ENCODE results near the gene CARMIL1. TPM values are rescaled to one million over a fixed set of nuclear protein-coding genes. Genes with fewer than 3 reads are reported as not detected.

CARMIL1 gene
- polyA plus RNA-seq, 4 donors, result 35.3 to 74.5 (median 47.2) TPM

DNA sequence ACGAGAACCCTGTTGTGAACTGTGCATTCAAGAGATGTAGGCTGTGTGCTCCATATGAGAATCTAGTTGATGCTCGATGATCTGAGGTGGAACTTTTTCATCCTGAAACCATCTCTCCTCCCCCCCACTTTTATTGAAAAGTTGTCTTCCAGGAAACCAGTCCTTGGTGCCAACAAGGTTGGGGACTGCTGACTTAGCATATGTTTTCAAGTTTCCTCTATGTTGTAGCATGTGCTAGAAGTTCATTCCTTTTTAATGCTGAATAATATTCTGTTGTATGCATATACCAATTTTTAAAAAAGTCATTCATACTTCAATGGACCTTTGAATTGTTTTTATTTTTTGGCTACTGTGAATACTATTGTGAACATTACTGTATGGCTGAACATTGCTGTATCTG lies 27.2 kb downstream of the CARMIL1 start:
- Histone ChIP-seq H3K4me3 (ENCODE audit: low read depth in 1 of 3, low read length in 3 of 3) (no peak overlapping the region), H3K9me3 (ENCODE audit: control insufficient read depth in 2 of 2, insufficient read depth in 1 of 2, low read depth in 1 of 2, low read length in 1 of 2) (no peaks in the 10 kb centered on the region), H3K36me3 (ENCODE audit: control insufficient read depth in 3 of 3, insufficient read depth in 2 of 3, low read depth in 1 of 3, low read length in 3 of 3) (no peaks in the 10 kb centered on the region), H3K27ac (ENCODE audit: low read depth in 1 of 3, low read length in 2 of 3) (no peak overlapping the region), H3K27me3 (ENCODE audit: control insufficient read depth in 3 of 3, insufficient read depth in 3 of 3, low read length in 3 of 3) (no peaks in the 10 kb centered on the region), H3K4me1 (ENCODE audit: control insufficient read depth in 3 of 3, insufficient read depth in 2 of 3, low read depth in 1 of 3, low read length in 2 of 3) (peaks cover 2 to 47% (median 23%) of the 10 kb centered on the region in 3 donors)
- WGBS, 3 donors, result 87 to 92% (median 88%) methylated on average over 2 of the region's 2 CpGs
- DNase-seq (no peak), FAIRE-seq (no peak)

DNA sequence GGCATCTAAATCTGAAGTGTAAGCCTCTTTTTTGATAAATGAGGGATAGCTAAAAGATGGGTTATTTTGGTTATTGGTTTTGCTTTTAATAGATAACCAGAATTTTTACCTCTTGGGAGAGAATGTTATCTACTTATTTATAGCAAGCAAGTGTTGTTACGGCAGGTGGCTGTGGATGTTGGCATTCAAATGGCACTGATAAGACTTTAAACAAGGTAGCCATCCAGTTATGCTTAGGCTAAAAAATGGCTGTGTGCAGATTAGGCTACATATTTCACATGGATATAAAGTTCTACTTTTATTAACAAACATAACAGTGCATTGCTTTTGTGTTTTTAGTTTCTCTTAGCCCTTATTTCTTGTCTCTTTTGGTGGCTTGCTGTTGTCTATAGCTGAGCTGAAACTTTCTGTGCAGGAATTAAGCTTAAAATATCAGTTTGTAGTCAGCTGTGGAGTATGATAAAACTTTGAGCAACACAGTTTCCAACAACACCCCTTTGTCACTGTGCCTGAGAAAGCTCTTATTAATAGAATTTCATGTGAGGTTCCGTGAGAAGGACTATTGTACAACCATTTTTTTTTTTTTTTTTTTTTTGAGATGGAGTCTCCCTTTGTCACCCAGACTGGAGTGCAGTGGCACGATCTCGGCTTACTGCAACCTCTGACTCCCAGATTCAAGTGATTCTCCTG lies 28.8 kb downstream of the CARMIL1 start:
- Histone ChIP-seq H3K27me3 (ENCODE audit: control insufficient read depth in 3 of 3, insufficient read depth in 3 of 3, low read length in 3 of 3) (no peaks in the 10 kb centered on the region), H3K36me3 (ENCODE audit: control insufficient read depth in 3 of 3, insufficient read depth in 2 of 3, low read depth in 1 of 3, low read length in 3 of 3) (no peaks in the 10 kb centered on the region), H3K4me1 (ENCODE audit: control insufficient read depth in 3 of 3, insufficient read depth in 2 of 3, low read depth in 1 of 3, low read length in 2 of 3) (peaks cover 6 to 52% (median 20%) of the 10 kb centered on the region in 3 donors), H3K9me3 (ENCODE audit: control insufficient read depth in 2 of 2, insufficient read depth in 1 of 2, low read depth in 1 of 2, low read length in 1 of 2) (no peaks in the 10 kb centered on the region), H3K4me3 (ENCODE audit: low read depth in 1 of 3, low read length in 3 of 3) (no peak overlapping the region), H3K27ac (ENCODE audit: low read depth in 1 of 3, low read length in 2 of 3) (no peak overlapping the region)
- DNase-seq (no peak), FAIRE-seq (no peak)
- 28 to 70% (median 47%) methylated on average over 4 of the region's 4 CpGs for WGBS, 3 donors

DNA sequence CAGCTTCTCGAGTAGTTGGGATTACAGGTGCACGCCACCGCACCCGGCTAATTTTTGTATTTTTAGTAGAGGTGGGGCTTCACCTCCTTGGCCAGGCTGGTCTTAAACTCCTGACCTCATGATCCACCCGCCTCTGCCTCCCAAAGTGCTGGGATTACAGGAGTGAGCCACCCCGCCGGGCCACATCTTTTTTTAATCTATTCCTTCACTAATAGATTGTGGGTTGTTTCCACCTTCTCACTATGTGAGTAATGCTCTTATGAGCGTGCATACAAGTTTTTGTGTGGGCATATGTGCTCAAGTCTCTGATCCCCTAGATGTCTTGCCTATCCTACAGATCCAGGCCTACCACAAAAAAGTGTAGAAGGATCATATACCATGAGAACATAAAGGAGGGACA lies 30.7 kb downstream of the CARMIL1 start:
- Histone ChIP-seq H3K4me1 (ENCODE audit: control insufficient read depth in 3 of 3, insufficient read depth in 2 of 3, low read depth in 1 of 3, low read length in 2 of 3) (peaks cover 8 to 40% (median 24%) of the 10 kb centered on the region in 3 donors), H3K9me3 (ENCODE audit: control insufficient read depth in 2 of 2, insufficient read depth in 1 of 2, low read depth in 1 of 2, low read length in 1 of 2) (no peaks in the 10 kb centered on the region), H3K36me3 (ENCODE audit: control insufficient read depth in 3 of 3, insufficient read depth in 2 of 3, low read depth in 1 of 3, low read length in 3 of 3) (no peaks in the 10 kb centered on the region), H3K4me3 (ENCODE audit: low read depth in 1 of 3, low read length in 3 of 3) (no peak overlapping the region), H3K27me3 (ENCODE audit: control insufficient read depth in 3 of 3, insufficient read depth in 3 of 3, low read length in 3 of 3) (no peaks in the 10 kb centered on the region), H3K27ac (ENCODE audit: low read depth in 1 of 3, low read length in 2 of 3) (no peak overlapping the region)
- FAIRE-seq (no peak), DNase-seq (no peak)
- WGBS, 3 donors, result 76 to 93% (median 82%) methylated on average over 7 to 8 of the region's 8 CpGs

GRCh38 chr6:25311331-25311840 lies 32.2 kb downstream of the CARMIL1 start:
- FAIRE-seq, result no peak
- Histone ChIP-seq H3K36me3 (ENCODE audit: control insufficient read depth in 3 of 3, insufficient read depth in 2 of 3, low read depth in 1 of 3, low read length in 3 of 3) (no peaks in the 10 kb centered on the region), H3K9me3 (ENCODE audit: control insufficient read depth in 2 of 2, insufficient read depth in 1 of 2, low read depth in 1 of 2, low read length in 1 of 2) (no peaks in the 10 kb centered on the region), H3K4me3 (ENCODE audit: low read depth in 1 of 3, low read length in 3 of 3) (no peak overlapping the region), H3K27me3 (ENCODE audit: control insufficient read depth in 3 of 3, insufficient read depth in 3 of 3, low read length in 3 of 3) (no peaks in the 10 kb centered on the region), H3K4me1 (ENCODE audit: control insufficient read depth in 3 of 3, insufficient read depth in 2 of 3, low read depth in 1 of 3, low read length in 2 of 3) (peaks cover 8 to 42% (median 24%) of the 10 kb centered on the region in 3 donors), H3K27ac (ENCODE audit: low read depth in 1 of 3, low read length in 2 of 3) (peak overlapping the region in 2 of 3 donors; percentile 2 to 21)
- DNase-seq, result peak; percentile 77 to 81
- WGBS, 3 donors, result 29 to 73% (median 33%) methylated on average over 1 of the region's 1 CpG

- FAIRE-seq (peak; percentile 26), DNase-seq (peak; percentile 26 to 29)
- H3K36me3 ChIP-seq (ENCODE audit: control insufficient read depth in 3 of 3, insufficient read depth in 2 of 3, low read depth in 1 of 3, low read length in 3 of 3), result no peaks in the 10 kb centered on the region
- H3K9me3 ChIP-seq (ENCODE audit: control insufficient read depth in 2 of 2, insufficient read depth in 1 of 2, low read depth in 1 of 2, low read length in 1 of 2), result no peaks in the 10 kb centered on the region
- peak overlapping the region in 1 of 3 donors; percentile 21 for H3K27ac ChIP-seq (ENCODE audit: low read depth in 1 of 3, low read length in 2 of 3)
- WGBS, 3 donors, result 10 to 34% (median 24%) methylated on average over 2 of the region's 2 CpGs
- no peak overlapping the region for H3K4me3 ChIP-seq (ENCODE audit: low read depth in 1 of 3, low read length in 3 of 3)
- no peaks in the 10 kb centered on the region for H3K27me3 ChIP-seq (ENCODE audit: control insufficient read depth in 3 of 3, insufficient read depth in 3 of 3, low read length in 3 of 3)
- peaks cover 8 to 42% (median 24%) of the 10 kb centered on the region in 3 donors for H3K4me1 ChIP-seq (ENCODE audit: control insufficient read depth in 3 of 3, insufficient read depth in 2 of 3, low read depth in 1 of 3, low read length in 2 of 3)
Observed at GRCh38 chr6:25312034-25312620, 33.0 kb downstream of the CARMIL1 start.

DNA sequence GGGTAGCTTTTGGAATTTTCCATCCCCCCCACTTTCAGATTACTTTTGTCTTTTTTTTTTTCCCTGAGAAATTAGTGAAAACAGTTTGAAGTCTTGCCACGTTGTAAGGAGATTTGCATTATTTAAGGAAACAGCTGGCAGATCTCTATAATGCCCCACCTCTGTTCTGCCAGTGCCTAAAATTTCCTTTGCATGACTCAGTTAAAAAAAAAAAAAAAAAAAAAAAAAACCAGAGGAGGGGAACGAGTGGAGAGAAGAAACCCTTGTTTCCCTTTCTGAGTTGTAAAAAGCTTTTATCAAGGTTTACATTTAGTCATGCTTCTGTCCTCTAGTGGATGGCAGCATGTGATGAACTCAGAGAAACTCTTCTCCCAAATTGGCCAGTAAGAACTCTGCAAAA lies 33.5 kb downstream of the CARMIL1 start:
- H3K9me3 ChIP-seq (ENCODE audit: control insufficient read depth in 2 of 2, insufficient read depth in 1 of 2, low read depth in 1 of 2, low read length in 1 of 2), result no peaks in the 10 kb centered on the region
- FAIRE-seq (no peak), DNase-seq (no peak)
- H3K27me3 ChIP-seq (ENCODE audit: control insufficient read depth in 3 of 3, insufficient read depth in 3 of 3, low read length in 3 of 3), result no peaks in the 10 kb centered on the region
- no peak overlapping the region for H3K27ac ChIP-seq (ENCODE audit: low read depth in 1 of 3, low read length in 2 of 3)
- H3K36me3 ChIP-seq (ENCODE audit: control insufficient read depth in 3 of 3, insufficient read depth in 2 of 3, low read depth in 1 of 3, low read length in 3 of 3), result no peaks in the 10 kb centered on the region
- H3K4me3 ChIP-seq (ENCODE audit: low read depth in 1 of 3, low read length in 3 of 3), result no peak overlapping the region
- WGBS, 3 donors, result 2 to 5% (median 3%) methylated on average over 2 of the region's 2 CpGs
- peaks cover 8 to 39% (median 22%) of the 10 kb centered on the region in 3 donors for H3K4me1 ChIP-seq (ENCODE audit: control insufficient read depth in 3 of 3, insufficient read depth in 2 of 3, low read depth in 1 of 3, low read length in 2 of 3)

- WGBS, 3 donors, result 94 to 97% (median 95%) methylated on average over 2 of the region's 2 CpGs
- Histone ChIP-seq H3K4me1 (ENCODE audit: control insufficient read depth in 3 of 3, insufficient read depth in 2 of 3, low read depth in 1 of 3, low read length in 2 of 3) (peaks cover 10 to 43% (median 15%) of the 10 kb centered on the region in 3 donors), H3K27me3 (ENCODE audit: control insufficient read depth in 3 of 3, insufficient read depth in 3 of 3, low read length in 3 of 3) (no peaks in the 10 kb centered on the region), H3K4me3 (ENCODE audit: low read depth in 1 of 3, low read length in 3 of 3) (no peak overlapping the region), H3K27ac (ENCODE audit: low read depth in 1 of 3, low read length in 2 of 3) (no peak overlapping the region), H3K9me3 (ENCODE audit: control insufficient read depth in 2 of 2, insufficient read depth in 1 of 2, low read depth in 1 of 2, low read length in 1 of 2) (no peaks in the 10 kb centered on the region), H3K36me3 (ENCODE audit: control insufficient read depth in 3 of 3, insufficient read depth in 2 of 3, low read depth in 1 of 3, low read length in 3 of 3) (no peaks in the 10 kb centered on the region)
- FAIRE-seq (no peak), DNase-seq (no peak)
Observed at GRCh38 chr6:25314509-25315175, 35.5 kb downstream of the CARMIL1 start.
